T-helper 2 cell (primary cell): ENCODE data around the gene BSDC1.

Experiments used
- DNase-seq, 5 experiments: peaks; one replicate each; pipeline versions ENCODE4 v3.0.0 to v3.0.0-alpha.2; 2012 to 2022

BSDC1 gene

GRCh38 chr1:32335790-32336590, 58.3 kb downstream of the BSDC1 start, which contains the start of gene MARCKSL1:
MARCKSL1 (minus strand) TSS chr1:32336233; CDS start chr1:32336033, 200 bp downstream.
- peak; percentile 75 to 84 (median 80) for DNase-seq

- no peak for DNase-seq
These were observed 58.8 kb downstream of the BSDC1 start for GRCh38 chr1:32335535-32335789.

GRCh38 chr1:32334864-32335534, 59.2 kb downstream of the BSDC1 start:
- peak; percentile 35 to 66 (median 50) for DNase-seq

- no peak for DNase-seq
These were observed 59.9 kb downstream of the BSDC1 start for GRCh38 chr1:32334274-32334861.

- no peak for DNase-seq
These were observed 60.8 kb downstream of the BSDC1 start for GRCh38 chr1:32333251-32333963.

GRCh38 chr1:32332290-32333079, 61.8 kb downstream of the BSDC1 start:
- no peak for DNase-seq

- no peak for DNase-seq
These were observed 62.7 kb downstream of the BSDC1 start for GRCh38 chr1:32331549-32331948.

GRCh38 chr1:32330558-32331151, 63.6 kb downstream of the BSDC1 start:
- DNase-seq: no peak

GRCh38 chr1:32329931-32330466, 64.2 kb downstream of the BSDC1 start:
- DNase-seq: no peak

GRCh38 chr1:32327204-32327603, 67.0 kb downstream of the BSDC1 start:
- DNase-seq: no peak

GRCh38 chr1:32321712-32322291, 72.4 kb downstream of the BSDC1 start:
- DNase-seq: peak in 2 of 5 experiments; percentile 49 to 90

- DNase-seq: no peak
These were observed 75.9 kb downstream of the BSDC1 start for GRCh38 chr1:32318127-32318869.

- no peak for DNase-seq
These were observed 77.4 kb downstream of the BSDC1 start for GRCh38 chr1:32316903-32317277.
